ENCODE measurements around the gene MEGF11.

DNA sequence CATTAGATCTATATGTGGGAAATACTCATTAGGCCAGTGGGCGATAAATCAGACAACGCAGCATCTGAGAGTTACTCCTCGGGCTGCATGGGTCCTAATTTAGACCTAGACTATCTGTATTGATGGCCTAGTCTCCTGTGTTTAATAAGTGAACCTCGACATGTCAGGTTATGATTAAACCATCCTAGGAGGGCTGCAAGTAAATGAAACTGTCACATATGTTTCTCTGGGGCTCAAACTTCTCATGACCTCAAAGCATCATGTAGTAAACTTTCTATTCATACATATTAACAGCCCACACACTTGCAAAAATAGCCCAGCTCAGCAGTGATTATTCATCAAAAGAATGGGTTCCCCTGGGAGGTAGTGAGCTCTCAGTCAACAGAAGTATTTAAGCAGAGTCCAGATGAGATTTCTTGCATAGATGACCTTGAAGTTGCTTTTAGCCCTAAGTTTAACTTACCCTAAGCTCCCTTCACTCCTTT is 332.7 kb downstream of the MEGF11 start:
- no peak for TF ChIP-seq FOXA1 (IDR thresholded peaks at IDR 0.05)
- no peak for TF ChIP-seq HDGF (IDR thresholded peaks at IDR 0.05; ENCODE audit: borderline replicate concordance)
- no peak for TF ChIP-seq L3MBTL2 (conservative IDR thresholded peaks at IDR 0.05)
- no peak for TF ChIP-seq SP1 (IDR thresholded peaks at IDR 0.05)
- TF ChIP-seq TARDBP (IDR thresholded peaks at IDR 0.05) = no peak
